ENCODE results near the gene TPH2.

TPH2 gene

GRCh38 chr12:72024613-72025012, 86.0 kb downstream of the TPH2 start:
- no peak for TF ChIP-seq CTCF (IDR thresholded peaks at IDR 0.05; ENCODE audit: insufficient read depth, low read depth, low read length, missing control alignments)
- DNase-seq (ENCODE audit: low read depth): no peak
- no peak overlapping the region for H3K4me3 ChIP-seq (ENCODE audit: low read depth, low read length)

DNA sequence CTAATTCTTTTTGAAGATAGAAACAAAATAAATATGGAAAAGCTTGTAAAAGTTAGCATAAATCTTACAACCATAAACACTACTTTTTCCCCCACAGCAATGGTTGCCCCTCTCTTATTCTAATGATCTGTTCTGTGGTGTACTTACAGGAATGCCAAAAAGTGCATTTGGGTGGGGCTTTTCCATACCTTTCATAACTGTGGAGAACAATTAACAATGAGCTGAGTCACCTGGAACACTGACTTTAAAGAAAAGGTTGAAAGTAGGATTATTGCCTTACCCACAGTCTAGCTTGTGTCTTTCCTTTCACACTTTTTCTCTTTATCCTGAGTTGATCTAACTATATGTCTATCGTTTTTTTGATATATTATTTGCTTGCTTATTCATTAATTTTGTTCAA, 86.9 kb downstream of the TPH2 start:
- no peak for DNase-seq (ENCODE audit: low read depth)
- no peak for TF ChIP-seq CTCF (IDR thresholded peaks at IDR 0.05; ENCODE audit: insufficient read depth, low read depth, low read length, missing control alignments)
- H3K4me3 ChIP-seq (ENCODE audit: low read depth, low read length): no peak overlapping the region

GRCh38 chr12:72028966-72029365, 90.3 kb downstream of the TPH2 start:
- no peak overlapping the region for H3K4me3 ChIP-seq (ENCODE audit: low read depth, low read length)
- no peak for TF ChIP-seq CTCF (IDR thresholded peaks at IDR 0.05; ENCODE audit: insufficient read depth, low read depth, low read length, missing control alignments)
- no peak for DNase-seq (ENCODE audit: low read depth)

DNA sequence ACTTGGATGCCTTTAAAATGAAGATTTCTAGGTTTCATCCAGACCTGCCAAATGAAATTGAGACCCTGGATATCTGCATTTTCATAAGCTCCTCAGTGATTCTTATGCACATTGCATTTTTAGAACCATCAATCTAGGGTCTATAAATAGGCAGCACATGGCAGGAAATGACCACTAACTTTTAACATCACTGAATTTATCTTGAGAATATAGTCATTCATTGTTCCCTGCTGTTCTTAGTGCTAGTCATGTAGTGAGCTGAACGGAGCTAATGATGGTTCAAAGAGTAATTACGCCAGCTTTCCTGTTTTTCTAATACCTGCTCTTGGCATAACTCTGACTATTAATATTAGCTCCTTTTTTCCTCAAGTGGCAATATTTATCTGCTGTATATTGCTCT, 91.6 kb downstream of the TPH2 start:
- TF ChIP-seq CTCF (IDR thresholded peaks at IDR 0.05; ENCODE audit: insufficient read depth, low read depth, low read length, missing control alignments): no peak
- no peak for DNase-seq (ENCODE audit: low read depth)
- no peak overlapping the region for H3K4me3 ChIP-seq (ENCODE audit: low read depth, low read length)

- TF ChIP-seq CTCF (IDR thresholded peaks at IDR 0.05; ENCODE audit: insufficient read depth, low read depth, low read length, missing control alignments): no peak
- no peak overlapping the region for H3K4me3 ChIP-seq (ENCODE audit: low read depth, low read length)
- no peak for DNase-seq (ENCODE audit: low read depth)
Measured at GRCh38 chr12:72031066-72031465, 92.4 kb downstream of the TPH2 start.

- DNase-seq (ENCODE audit: low read depth): no peak
- H3K4me3 ChIP-seq (ENCODE audit: low read depth, low read length): no peak overlapping the region
- no peak for TF ChIP-seq CTCF (IDR thresholded peaks at IDR 0.05; ENCODE audit: insufficient read depth, low read depth, low read length, missing control alignments)
Measured at GRCh38 chr12:72033991-72034390, 95.3 kb downstream of the TPH2 start.

DNA sequence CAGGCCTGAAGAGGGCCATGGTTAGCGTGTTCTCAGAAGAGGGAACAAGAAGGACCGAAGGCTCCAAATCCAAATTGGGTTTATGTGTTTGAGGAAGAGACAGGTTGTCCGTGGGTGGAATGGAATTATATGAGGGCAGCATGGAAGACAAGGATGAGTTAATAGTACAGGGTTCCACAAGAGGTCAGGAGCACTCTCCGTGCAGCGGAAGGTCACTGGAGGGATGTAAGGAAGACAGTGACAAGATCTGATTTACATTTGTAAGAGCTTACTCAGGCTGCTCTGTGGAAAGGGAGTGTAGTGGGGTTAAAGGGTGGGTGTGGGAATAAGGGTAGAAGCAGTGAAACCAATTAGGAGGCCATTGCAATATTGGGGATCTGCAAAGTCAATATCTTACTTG, 97.0 kb downstream of the TPH2 start:
- DNase-seq (ENCODE audit: low read depth): no peak
- TF ChIP-seq CTCF (IDR thresholded peaks at IDR 0.05; ENCODE audit: insufficient read depth, low read depth, low read length, missing control alignments): no peak
- H3K4me3 ChIP-seq (ENCODE audit: low read depth, low read length): no peak overlapping the region

All from GM12865 (cell line).